ENCODE measurements around the gene RRP36. TPM values are rescaled to one million over a fixed set of nuclear protein-coding genes. Genes with fewer than 3 reads are reported as not detected.
A peak's percentile ranks its signal among the peaks of the same experiment; 100 is the strongest.

The RRP36 gene
- total RNA-seq, 1 donor from 2014 or later = 39.4 TPM

GRCh38 chr6:43058531-43058930 lies 37.1 kb downstream of the RRP36 start:
- DNase-seq = no peak
- peak overlapping the region; percentile 83 for H3K27ac ChIP-seq
- peaks cover 36% of the 10 kb centered on the region for H3K36me3 ChIP-seq
- no peaks in the 10 kb centered on the region for H3K9me3 ChIP-seq
- H3K4me1 ChIP-seq = peaks cover 28% of the 10 kb centered on the region
- no peak for ATAC-seq
- H3K27me3 ChIP-seq = no peaks in the 10 kb centered on the region
- intact Hi-C loops (cut with DNase I) = no loop called here
- H3K4me3 ChIP-seq = peak overlapping the region; percentile 77
- no peak for TF ChIP-seq CTCF (IDR thresholded peaks at IDR 0.05)

GRCh38 chr6:43059168-43060033 lies 38.0 kb downstream of the RRP36 start, which contains the start of the genes KLC4 and MRPL2:
TSS of gene KLC4 (plus strand) at chr6:43059631. CDS start at chr6:43061336, 1,705 bp downstream.
TSS of gene MRPL2 (minus strand) at chr6:43059434. CDS start at chr6:43059381, 53 bp downstream.
- H3K4me3 ChIP-seq = peak within 1 kb of the TSS; percentile 77
- peaks cover 42% of the 10 kb centered on the region for H3K36me3 ChIP-seq
- H3K27me3 ChIP-seq = no peaks in the 10 kb centered on the region
- intact Hi-C loops (cut with DNase I) = no loop called here
- peak; percentile 95 for ATAC-seq
- TF ChIP-seq CTCF (IDR thresholded peaks at IDR 0.05) = no peak
- no peaks in the 10 kb centered on the region for H3K9me3 ChIP-seq
- H3K27ac ChIP-seq = peak within 1 kb of the TSS; percentile 83
- H3K4me1 ChIP-seq = peaks cover 24% of the 10 kb centered on the region
- DNase-seq = peak; percentile 98

- Histone ChIP-seq H3K4me1 (peaks cover 22% of the 10 kb centered on the region), H3K27me3 (no peaks in the 10 kb centered on the region), H3K36me3 (peaks cover 41% of the 10 kb centered on the region), H3K4me3 (peak overlapping the region; percentile 77), H3K9me3 (no peaks in the 10 kb centered on the region), H3K27ac (peak overlapping the region; percentile 83)
- ATAC-seq (peak; percentile 59), DNase-seq (peak; percentile 77)
- TF ChIP-seq CTCF (IDR thresholded peaks at IDR 0.05) = no peak
- intact Hi-C loops (cut with DNase I) = no loop called here
These were observed 38.8 kb downstream of the RRP36 start for GRCh38 chr6:43060034-43060754.

- H3K36me3 ChIP-seq = peaks cover 39% of the 10 kb centered on the region
- H3K9me3 ChIP-seq = no peaks in the 10 kb centered on the region
- H3K27me3 ChIP-seq = no peaks in the 10 kb centered on the region
- H3K27ac ChIP-seq = peak overlapping the region; percentile 83
- H3K4me1 ChIP-seq = peaks cover 22% of the 10 kb centered on the region
- ATAC-seq (no peak), DNase-seq (no peak)
- TF ChIP-seq CTCF (IDR thresholded peaks at IDR 0.05) = no peak
- peak overlapping the region; percentile 77 for H3K4me3 ChIP-seq
- intact Hi-C loops (cut with DNase I) = no loop called here
These were observed 39.6 kb downstream of the RRP36 start for GRCh38 chr6:43060755-43061633.

GRCh38 chr6:43061861-43062260 lies 40.4 kb downstream of the RRP36 start:
- intact Hi-C loops (cut with DNase I) = no loop called here
- H3K4me1 ChIP-seq = peaks cover 22% of the 10 kb centered on the region
- no peak overlapping the region for H3K27ac ChIP-seq
- H3K4me3 ChIP-seq = no peak overlapping the region
- TF ChIP-seq CTCF (IDR thresholded peaks at IDR 0.05) = no peak
- H3K36me3 ChIP-seq = peaks cover 40% of the 10 kb centered on the region
- ATAC-seq = no peak
- H3K9me3 ChIP-seq = no peaks in the 10 kb centered on the region
- H3K27me3 ChIP-seq = no peaks in the 10 kb centered on the region
- no peak for DNase-seq
